Dedifferentiated amniotic fluid mesenchymal stem cell (primary cell): ENCODE data around the gene CCDC91.
"Not testable (repeated sequence)": the region's sequence is repeated elsewhere in the genome, so short reads cannot be mapped to it uniquely, and the experiment has no call there.

Experiments
- DNase-seq: peaks from one replicate; pipeline ENCODE4 v3.0.0-alpha.2; 2016; ENCODE audit errors: extremely low spot score

The CCDC91 gene

DNA sequence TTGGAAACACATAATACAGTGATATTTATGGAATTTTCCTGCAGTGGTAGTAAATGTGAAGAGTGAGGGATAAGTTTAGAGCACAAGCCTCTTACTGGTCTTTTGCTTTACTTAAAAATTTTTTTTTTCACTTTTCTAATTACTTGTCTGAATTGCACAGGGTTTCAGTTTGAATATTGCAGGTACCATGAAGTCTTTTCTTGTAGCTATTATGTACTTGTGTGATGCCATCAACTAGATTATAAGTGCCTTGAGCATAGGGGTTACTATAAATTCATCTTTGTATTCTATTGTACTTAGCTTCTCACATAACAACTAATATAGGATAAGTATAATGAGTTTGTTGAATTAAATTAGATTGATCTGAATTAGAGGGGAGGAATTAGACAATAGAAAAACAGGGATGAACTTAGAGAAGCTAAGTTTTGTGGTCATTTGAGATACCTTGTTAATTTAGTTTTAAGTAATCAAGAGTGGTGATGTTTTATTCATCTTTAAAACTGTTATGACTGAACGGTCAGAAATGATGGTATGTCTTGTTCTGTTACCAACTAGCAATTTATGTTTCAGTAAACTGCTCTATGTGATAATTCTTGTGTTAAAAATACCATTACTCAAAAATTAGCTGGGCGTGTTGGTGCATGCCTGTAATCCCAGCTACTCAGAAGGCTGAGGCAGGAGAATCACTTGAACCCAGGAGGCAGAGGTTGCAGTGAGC lies 42.1 kb downstream of the CCDC91 start:
- no peak for DNase-seq

DNA sequence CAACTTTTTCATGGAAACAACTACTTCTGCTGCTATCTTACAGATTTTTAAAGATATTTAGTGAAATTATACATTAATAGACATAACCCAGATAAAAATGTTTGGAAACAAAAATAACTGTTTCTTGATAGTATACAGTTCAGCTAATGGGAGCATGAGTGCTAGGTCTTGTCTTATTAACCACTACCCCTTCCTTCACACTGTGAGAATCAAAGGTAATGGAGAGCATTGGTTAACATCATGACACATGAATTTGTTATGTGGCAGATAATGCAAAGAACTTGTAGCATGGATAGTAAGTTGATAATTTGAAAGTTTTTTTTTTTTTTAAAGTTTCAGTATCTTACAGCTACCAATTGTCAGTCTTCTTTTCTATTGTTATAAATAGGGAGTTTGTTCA lies 44.2 kb downstream of the CCDC91 start:
- DNase-seq = no peak

DNA sequence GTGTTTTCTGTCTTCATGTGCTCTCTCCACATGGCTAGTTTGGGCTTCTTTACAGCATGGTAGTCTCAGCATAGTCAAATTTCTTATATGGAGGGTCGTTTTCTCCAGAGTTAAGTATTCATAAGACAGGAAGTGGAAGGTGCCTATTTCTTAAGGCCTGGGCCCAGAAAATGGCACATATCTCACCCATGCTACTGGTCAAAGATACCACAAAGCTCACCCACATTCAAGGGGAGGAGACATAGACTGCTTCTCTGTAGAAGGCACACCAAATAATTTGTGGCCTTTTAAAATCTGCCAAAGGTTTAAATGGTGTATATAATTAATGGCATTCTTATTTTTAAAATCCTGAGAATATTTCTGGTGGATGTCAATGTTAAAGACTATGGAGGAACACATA lies 44.8 kb downstream of the CCDC91 start:
- DNase-seq = no peak

DNA sequence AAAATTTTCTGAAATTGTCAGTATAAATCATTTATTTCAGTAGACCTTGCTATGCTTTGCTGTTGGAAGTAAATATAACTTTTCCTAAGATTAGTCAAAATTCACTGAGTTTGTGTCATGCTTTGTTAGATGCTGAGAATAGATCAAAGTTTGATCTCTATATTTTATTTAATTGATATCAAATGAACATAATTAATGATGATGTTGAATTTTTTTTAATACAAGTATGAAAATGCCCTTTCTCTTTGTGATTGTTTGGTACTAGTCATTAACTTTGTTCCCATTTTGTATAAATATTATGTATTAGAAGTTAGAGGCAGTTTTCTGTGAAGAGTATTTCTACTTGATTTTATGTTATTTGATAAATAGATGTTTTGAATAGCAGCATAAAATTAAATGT lies 45.7 kb downstream of the CCDC91 start:
- no peak for DNase-seq

DNA sequence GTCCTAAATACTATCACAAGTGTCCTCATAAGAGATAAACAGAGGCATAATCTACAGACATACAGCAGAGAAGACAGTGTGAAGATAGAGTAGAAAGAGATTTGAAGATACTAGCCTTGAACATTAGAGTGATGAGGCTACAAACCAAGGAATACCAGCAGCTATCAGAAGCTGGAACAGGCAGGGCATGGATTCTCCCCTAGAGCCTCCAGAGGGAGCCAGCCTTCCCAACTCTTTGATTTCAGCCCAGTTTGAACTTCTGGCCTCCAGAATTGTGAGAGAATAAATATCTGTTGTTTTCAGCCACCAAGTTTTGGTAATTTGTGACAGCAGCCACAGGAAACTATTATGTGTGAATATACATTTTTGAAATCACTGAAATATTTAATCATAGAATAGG lies 47.2 kb downstream of the CCDC91 start:
- no peak for DNase-seq

DNA sequence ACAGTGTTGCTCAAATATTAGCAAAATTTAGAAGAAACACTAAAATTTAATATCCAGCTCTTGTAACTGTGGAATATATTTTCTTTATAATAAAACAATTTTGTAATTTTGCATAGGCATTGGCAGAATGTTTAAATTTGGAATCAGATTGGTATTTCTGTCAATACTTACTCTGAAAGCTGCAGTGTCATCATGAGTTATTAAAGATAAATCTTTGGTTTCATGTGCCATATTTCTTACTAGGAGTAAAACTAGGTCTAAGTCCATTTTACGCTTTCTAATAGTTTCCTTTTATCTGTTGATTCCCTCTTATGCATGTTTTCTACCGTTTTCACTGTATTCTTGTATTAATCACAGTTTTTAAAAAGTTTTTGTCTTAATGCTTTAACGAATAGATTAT lies 49.7 kb downstream of the CCDC91 start:
- no peak for DNase-seq

DNA sequence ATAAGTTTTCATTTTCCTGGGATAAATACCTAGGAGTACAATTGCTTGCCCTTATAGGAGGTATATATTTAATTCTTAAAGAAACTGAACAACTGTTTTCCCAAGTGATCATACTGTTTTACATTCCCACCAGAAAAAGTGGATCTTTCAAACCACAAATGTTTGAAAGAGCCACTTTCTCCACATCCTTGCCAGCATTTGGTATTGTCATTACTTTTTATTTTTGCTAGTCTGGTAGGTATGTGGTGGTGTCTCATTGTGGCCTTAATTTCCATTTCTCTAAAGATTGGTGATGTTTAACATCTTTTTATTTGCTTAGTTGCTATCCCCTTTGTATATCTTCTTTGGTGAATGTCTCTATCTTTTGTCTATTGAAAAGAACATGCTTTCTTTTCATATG lies 50.6 kb downstream of the CCDC91 start:
- no peak for DNase-seq

DNA sequence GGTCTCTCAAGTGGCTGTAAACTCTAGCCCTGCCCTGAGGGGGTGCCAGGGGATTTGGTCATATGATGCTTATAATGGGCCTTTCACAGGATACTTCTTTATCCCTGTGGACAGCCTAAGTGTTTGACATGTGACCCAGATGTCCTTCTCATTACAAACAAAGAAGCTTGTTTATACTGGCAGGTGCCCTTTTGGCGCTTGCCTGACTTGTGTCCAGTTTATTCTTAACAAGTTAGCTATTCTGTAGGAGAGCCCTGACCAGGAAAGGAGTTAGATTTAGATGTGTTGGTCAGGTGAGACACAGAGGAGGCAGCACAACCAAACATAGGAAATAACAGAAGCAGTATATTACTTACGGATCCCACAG lies 51.9 kb downstream of the CCDC91 start:
- DNase-seq = no peak

DNA sequence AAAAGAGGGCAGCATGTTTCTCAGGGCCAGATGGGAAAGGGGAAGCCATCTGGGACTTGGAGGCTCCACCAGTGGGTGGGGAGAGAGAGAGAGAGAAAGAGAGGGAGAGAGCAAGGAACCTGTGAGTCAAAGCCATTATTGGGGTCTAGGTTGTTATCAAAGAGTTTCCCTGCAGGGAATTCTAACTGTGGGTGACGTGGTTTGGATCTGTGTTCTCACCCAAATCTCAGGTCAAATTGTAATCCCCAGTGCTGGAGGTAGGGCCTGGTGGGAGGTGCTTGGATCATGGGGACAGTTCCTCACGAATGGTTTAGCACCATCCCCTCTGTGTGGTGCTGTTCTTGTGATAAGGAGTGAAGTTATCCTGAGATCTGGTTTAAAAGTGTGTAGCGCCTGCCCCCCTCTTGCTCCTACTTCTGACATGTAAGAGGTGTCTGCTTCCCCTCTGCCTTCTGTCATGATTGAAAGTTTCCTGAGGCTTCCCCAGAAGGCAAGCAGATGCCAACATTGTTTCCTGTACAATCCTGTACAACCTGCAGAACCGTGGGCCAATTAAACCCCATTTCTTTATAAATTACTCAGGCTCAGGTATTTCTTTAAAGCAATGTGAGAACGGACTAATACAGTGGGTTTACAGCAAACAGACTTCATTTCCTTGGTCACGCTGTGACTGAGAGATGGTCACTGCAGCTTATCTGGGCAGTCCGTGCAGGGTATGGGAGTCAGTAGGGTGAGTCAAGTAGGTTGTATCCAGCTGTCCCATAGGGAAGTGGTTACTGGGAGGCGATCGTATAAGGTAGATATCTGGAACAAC lies 52.4 kb downstream of the CCDC91 start:
- no peak for DNase-seq

DNA sequence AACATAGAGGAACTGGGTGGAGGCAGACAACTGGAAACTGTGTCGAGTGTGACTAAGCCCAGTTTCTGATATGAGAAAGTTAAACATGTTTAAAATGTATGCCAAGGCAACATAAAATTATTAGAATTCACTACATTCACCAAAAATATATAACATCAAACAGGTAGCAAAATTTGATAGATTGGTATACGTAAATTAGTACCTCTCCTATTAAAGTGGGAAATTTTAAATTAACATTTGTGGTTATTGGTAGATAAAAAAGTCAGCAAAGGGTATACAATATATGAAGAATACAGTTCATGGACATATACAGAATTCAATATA lies 53.0 kb downstream of the CCDC91 start:
- DNase-seq = no peak

DNA sequence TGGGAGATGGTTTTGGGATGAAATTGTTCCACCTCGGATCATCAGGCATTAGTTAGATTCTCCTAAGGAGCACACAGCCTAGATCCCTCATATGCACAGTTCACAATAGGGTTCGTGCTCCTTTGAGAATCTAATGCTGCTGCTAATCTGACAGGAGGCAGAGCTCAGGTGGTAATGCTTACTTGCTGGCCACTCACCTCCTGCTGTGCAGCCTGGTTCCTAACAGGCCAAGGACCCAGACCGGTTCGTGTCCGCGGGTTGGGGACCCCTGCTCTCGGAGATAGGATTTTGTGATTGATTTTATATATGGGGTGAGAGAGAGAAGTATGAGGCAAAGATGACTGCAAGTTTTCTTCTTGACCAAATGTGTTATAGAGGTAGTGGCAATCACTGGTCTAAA lies 57.5 kb downstream of the CCDC91 start:
- DNase-seq = no peak

DNA sequence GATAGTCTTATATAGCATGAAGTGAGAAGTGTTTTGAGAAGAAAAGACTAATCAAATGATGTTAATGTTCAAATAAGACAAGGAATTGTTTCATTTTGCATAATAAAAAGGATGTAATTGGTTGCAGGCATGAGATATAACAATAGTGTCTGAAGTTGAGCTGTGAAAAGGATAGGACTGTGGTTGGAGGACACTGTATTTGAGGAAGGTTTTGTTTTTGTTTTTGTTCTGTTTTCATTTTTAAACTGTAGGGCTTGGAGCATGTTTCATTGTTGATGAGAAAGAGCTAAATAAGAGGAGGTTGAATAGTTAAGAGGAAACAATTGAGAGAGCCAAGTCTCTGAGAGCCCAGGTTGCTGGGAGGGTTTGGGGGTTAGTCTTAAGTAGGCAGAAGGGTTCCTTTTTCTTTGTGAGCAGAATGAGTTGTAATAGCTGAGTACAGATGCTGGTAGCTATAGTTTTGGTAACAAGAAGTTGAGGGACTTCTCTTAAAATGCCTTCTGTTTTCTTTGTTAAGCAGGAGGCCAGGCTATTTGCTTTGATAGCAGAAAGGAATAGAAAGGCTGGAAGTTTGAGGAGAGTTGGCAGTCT lies 58.4 kb downstream of the CCDC91 start:
- no peak for DNase-seq

DNA sequence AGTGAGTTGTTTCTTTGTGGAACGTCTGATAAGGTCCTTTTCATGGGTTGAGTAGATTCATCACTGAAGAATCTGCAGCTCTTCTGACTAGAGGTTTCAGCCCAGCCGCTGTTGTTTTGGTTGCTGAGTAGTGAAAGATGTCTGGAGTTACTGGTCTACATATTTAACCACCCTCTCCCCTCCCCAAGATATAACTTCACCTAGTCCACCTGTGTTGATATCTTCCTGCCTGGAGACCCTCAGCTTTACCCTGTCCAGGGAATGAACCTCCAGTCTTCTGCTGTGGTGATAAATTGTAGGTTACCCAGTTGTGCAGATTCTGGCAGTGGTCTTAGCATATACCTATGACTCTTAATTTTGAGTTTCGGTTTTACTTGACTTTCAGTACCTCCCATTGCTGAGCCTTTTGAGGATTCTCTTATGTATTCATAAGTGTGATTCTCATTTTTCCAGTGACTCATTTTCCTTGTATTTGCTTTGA lies 62.9 kb downstream of the CCDC91 start:
- no peak for DNase-seq

DNA sequence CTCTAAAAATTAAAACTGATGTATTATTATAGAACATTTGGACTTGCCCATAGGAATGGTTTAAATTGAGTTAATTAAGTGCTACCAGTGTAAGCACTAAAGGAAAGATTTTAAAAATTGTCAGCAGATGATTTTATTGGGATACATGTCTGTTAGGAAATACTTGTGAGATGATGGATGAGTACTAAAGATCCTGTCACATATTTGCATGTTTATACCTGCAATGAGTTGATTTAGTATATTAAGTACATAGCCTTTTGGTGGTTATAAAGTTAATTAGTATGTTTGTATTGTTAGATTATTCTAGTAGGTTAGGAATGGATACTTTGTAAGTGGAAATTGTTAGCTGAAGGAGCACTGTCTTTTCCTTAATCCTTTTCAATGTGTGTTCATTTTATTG lies 67.2 kb downstream of the CCDC91 start:
- no peak for DNase-seq

DNA sequence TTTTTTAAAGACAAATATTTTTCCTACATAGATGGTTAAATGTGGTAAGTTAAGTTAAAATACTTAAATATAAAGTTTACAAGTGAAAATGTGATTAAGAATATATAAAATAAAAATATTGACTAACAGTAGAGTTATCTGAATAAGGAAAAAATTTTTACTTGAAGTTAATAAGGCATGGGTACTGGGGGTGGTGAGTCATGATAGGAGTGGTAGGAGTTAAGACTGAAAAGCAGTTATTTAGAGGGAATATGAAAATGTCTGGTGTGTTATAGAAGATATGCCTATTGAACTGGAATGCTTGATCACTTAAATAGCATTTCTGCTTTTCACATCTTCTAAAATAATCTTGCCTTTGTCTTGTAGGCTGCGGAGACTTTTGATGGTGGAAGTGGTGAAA lies 68.7 kb downstream of the CCDC91 start:
- no peak for DNase-seq

DNA sequence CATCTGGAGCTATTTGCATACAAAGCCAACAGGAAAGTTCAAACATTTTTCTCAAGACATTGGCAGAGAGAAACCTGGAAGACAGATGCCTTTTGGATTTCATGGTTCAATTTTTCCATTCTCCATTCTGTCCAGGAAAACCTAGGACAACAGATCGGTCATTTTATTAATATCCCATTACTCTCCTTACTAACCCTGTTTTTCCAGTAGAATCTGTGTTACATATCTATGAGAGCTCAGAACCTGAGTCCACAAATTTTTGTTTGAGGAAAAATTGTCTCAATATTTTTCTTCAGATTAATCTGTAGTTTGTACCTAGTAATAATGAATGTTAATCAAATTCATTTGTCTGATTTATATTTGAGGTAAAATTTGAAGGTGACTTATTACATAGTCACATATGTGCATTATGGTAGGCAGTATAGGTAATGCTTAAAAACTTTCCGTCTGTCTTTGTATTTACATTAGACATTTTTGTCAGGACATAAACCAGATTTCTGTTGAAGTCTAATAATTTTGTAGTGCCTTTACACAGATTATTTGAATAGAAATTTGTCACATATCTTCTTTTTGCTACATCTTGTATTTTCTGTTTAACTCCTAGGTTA lies 75.3 kb downstream of the CCDC91 start:
- DNase-seq = no peak

DNA sequence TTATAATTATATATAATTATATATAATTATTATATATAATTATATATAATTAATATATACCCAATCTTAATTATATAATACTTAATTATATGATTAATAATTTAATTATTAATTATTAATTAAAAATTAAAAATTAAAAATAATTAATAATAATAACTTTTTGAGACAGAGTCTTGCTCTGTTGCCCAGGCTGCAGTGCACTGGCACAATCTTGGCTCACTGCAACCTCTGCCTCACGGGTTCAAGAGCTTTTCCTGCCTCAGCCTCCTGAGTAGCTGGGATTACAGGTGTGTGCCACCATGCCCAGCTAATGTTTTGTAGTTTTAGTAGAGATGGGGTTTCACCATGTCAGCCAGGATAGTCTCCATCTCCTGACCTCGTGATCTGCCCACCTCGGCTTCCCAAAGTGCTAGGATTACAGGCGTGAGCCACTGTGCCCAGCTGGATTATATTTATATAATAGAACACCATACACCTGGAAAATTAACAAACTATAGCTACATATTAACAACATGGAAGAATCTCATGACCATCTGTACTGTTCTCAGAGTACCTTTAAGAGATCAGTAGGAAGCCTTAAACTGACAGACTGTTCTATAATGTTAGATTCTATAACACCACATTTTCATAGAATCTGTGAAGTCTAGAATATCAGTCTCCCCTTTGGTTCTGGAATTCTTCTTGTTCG lies 77.8 kb downstream of the CCDC91 start:
- DNase-seq = not testable (repeated sequence)

DNA sequence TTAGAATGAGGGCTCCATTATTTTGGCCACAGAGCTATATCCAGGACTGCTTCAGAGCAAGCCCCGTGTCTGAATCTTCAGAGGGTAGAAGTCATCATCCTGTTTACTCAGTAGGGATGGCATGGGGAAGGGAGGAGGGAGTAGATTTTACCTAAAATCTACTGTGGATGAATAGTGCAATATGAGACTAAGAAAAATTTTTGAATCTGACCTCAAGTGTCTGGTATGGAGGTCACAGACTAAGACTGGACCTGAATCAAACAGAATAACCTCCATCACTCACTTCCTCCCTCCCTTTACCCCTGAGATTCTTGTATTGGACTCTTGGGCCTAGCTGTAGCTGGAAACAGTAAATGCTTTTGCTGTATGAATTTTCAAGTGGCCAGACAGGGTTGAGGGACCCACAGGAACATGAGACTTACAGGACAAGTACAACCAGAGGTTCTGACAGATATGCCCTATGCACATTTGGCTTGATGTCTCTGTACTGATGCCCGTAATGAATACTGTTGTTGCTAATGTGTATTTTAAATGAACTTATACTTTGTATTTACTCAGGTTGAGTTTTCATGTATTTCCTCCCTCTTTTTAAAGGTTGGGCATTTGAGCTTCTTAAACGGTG lies 78.5 kb downstream of the CCDC91 start:
- DNase-seq = no peak

DNA sequence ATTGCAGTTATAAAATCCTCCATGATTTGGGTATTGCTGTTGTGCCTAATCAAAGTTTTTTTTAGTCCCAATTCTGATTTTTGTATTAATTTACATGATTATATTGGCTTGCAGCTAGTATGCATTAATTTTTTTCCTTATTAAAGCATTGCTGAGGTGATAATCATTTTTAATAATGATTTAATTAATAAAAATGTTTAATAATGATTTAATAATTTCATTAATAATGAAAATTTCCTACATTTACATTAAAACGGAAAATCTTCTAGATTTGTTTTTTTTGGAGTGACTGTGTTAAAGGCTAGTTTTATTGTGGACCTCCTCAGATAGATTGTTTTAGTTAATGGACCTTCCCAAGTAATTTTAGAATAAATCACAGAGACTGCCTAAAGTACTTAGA lies 79.6 kb downstream of the CCDC91 start:
- no peak for DNase-seq

DNA sequence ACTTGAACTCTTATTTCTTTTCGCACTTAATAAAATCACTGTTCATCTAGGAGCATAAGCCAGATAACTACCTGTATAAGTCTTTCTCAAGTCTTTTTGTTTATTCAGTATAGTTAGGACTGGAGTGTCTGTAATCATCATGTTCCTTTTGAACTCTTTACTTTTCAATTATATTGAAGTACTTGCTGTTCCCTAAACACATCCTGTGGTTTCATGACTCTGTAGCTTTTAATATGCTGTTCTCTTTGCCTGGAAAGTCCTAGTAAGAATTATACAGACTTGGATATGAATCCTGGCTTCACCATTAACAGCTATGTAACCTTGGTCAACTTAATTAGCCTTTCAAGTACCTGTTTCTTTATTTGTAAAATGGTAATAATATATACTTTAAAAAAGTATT lies 88.2 kb downstream of the CCDC91 start:
- no peak for DNase-seq

DNA sequence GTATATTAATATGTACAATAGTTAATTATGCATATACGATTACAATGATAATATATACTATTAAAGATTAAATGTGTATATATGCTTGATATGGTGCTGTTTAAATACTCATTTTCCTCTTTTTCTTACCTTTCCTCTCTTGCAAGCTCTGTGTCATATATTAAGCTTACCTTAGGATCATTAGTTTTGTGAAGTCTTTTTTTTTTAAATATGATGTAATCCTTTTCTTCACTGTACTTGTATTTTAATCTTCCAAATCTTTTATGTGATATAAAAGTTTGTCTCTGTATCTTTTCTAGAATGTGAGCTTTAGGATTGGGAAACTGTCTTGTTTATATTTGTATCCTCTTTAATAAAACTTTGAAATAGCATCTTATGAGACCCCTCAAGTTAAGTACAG lies 88.7 kb downstream of the CCDC91 start:
- no peak for DNase-seq

DNA sequence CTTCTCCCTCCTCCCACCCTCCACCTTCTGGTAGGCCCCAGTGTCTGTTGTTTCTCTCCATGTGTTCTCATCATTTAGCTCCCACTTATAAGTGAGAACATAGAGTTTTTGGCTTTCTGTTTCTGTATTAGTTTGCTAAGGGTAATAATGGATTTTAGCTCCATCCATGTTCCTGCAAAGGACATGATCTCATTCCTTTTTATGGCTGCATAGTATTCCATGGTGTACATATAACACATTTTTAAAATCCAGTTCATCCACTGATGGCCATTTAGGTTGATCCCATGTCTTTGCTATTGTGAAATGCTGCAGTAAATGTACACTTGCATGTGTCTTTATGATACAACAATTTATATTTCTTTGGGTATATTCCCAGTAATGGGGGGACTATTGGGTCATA lies 96.1 kb downstream of the CCDC91 start:
- DNase-seq = no peak
